Activated CD4-positive, alpha-beta memory T cell treated with anti-CD3 and anti-CD28 coated beads for 36 hours (primary cell): ENCODE measurements around the gene ZBED5. TPM values are rescaled to one million over a fixed set of nuclear protein-coding genes. Genes with fewer than 3 reads are reported as not detected.
"Not testable (repeated sequence)": the region's sequence is repeated elsewhere in the genome, so short reads cannot be mapped to it uniquely, and the experiment has no call there.

ENCODE experiments used
- CTCF ChIA-PET: fragments of 350-600 bp; sonication (Branson Sonifier 250); formaldehyde crosslinking; loops from one replicate; lab custom pipeline; 2021; ENCODE audit warnings: antibody characterized with exemption, inconsistent platforms; lab: Charles Lee
- POLR2A ChIA-PET: fragments of 350-600 bp; sonication (Branson Sonifier 250); formaldehyde crosslinking; loops from one replicate; lab custom pipeline; 2021; ENCODE audit warnings: antibody characterized with exemption; lab: Charles Lee
- DNase-seq: peaks from one replicate; pipeline ENCODE4 v3.0.0-alpha.2; 2020
- H3K27ac Mint-ChIP-seq: one replicate; pipeline ENCODE4 v1.8.0; 2021; ENCODE audit warnings: mixed read lengths
- H3K27me3 Mint-ChIP-seq: one replicate; pipeline ENCODE4 v1.8.0; 2021; ENCODE audit warnings: mixed read lengths
- H3K36me3 Mint-ChIP-seq: one replicate; pipeline ENCODE4 v1.8.0; 2021; ENCODE audit warnings: mixed read lengths
- H3K4me1 Mint-ChIP-seq: one replicate; pipeline ENCODE4 v1.8.0; 2021; ENCODE audit warnings: low read depth, mixed read lengths
- H3K4me3 Mint-ChIP-seq: one replicate; pipeline ENCODE4 v1.8.0; 2021; ENCODE audit warnings: mild to moderate bottlenecking, mixed read lengths
- H3K9me3 Mint-ChIP-seq: one replicate; pipeline ENCODE4 v1.8.0; 2021; ENCODE audit warnings: mixed read lengths
- intact Hi-C: fragments of 100-400 bp; cut with micrococcal nuclease; formaldehyde crosslinking; loops from one replicate; pipeline ENCODE4 v1.15.1; 2023
- total RNA-seq, 2 experiments: library from RNA; stranded (reverse); gene quantifications; one replicate each; pipeline ENCODE4 v1.2.3, GENCODE V29; 2021

The ZBED5 gene
- total RNA-seq, 2 experiments from 2014 or later = 39.8 to 43.3 TPM

DNA sequence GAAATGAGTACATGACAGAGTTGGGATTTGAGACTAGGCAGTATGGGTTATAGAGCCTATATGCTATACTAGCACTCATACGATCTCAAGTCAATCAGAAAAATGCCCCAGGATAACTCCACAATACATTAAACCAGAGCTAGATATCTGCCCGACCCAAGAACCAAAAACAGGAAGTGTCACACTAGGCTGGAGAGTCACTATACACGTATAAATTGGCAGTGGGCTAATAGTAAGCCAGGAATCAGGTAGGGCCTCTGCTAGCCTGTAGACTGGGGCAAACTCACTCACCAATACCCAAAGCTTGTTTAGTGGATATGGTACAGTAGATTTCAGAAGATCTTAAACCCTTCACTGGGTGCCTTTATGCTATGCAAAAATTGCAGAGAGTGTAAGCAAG is 33.0 kb downstream of the ZBED5 start:
- H3K27me3 Mint-ChIP-seq = no peaks in the 10 kb centered on the region
- H3K9me3 Mint-ChIP-seq = no peaks in the 10 kb centered on the region
- H3K4me3 Mint-ChIP-seq = no peak overlapping the region
- no peak overlapping the region for H3K27ac Mint-ChIP-seq
- no peaks in the 10 kb centered on the region for H3K4me1 Mint-ChIP-seq
- ChIA-PET POLR2A (interaction anchor here (0.8 kb wide), 1 partner anchor 16 kb away, joined by 3 read pairs; the partner anchor contains the start of gene EIF4G2), CTCF (interaction anchor here (1.8 kb wide), 1 partner anchor 32 kb away, joined by 5 read pairs; no protein-coding TSS in a partner anchor)
- intact Hi-C loops = no loop called here
- peaks cover 1% of the 10 kb centered on the region for H3K36me3 Mint-ChIP-seq
- DNase-seq = no peak

DNA sequence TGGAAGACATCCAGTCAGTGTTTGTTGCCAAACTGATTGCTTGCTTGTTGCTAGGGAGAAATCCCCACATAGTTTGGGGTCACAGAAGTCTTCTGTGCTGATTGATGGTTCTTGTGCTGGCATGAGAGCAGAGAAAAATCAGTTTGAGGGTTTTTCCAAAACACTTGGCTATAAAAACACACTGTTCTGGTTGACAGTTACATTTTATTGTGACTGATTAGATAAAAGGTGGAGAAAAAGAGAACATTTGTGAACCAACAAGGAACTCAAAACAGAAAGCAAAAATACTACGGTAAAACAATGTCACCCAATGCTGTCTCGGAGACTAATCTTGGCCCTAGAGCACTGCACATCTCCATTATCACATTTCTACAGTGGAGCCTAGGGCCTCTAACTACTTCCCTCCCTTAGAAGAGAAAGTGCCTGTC is 34.7 kb downstream of the ZBED5 start:
- no peaks in the 10 kb centered on the region for H3K4me1 Mint-ChIP-seq
- no peaks in the 10 kb centered on the region for H3K27me3 Mint-ChIP-seq
- DNase-seq = no peak
- H3K27ac Mint-ChIP-seq = no peak overlapping the region
- peaks cover 1% of the 10 kb centered on the region for H3K36me3 Mint-ChIP-seq
- no peaks in the 10 kb centered on the region for H3K9me3 Mint-ChIP-seq
- ChIA-PET POLR2A (no interaction called here), CTCF (no interaction called here)
- intact Hi-C loops = no loop called here
- H3K4me3 Mint-ChIP-seq = no peak overlapping the region

DNA sequence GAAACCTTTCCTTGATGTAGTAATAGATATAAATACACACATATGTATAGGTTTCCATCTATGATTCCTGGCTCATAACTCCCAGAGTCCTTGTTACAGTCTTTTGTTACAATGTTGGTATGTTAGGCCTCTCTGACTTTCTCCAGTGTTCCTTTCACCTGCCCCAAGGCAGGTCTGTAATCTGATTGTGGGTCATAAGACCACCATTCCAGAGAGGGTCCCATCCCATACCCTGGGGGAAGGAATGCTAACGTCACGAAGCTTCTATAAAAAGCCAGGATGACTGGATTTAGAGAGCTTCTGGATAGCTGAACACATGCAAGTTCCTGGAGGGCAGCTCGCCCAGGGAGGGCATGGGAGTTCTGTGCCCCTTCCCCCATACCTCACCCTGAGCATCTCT is 35.4 kb downstream of the ZBED5 start:
- CTCF ChIA-PET, H3K36me3 Mint-ChIP-seq, intact Hi-C loops, H3K9me3 Mint-ChIP-seq, H3K27ac Mint-ChIP-seq, DNase-seq, POLR2A ChIA-PET, H3K27me3 Mint-ChIP-seq, H3K4me3 Mint-ChIP-seq, H3K4me1 Mint-ChIP-seq: not testable (repeated sequence)

DNA sequence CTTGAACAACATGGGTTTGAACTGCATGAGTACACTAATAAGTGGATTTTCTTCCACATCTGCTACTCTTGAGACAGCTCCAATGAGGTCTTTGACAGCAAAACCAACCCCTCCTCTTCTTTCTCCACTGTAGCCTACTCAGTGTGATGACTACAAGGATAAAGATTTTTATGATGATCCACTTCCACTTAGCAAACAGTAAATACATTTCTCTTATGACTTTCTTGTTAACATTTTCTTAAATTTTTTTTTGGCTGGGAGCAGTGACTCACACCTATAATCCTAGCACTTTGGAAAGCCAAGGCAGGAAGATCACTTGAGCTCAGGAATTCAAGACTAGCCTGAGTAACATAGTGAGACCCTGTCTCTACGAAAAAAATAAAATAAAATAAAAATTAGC is 39.3 kb downstream of the ZBED5 start:
- Mint-ChIP-seq H3K4me3 (no peak overlapping the region), H3K4me1 (peaks cover 6% of the 10 kb centered on the region), H3K27me3 (peaks cover 2% of the 10 kb centered on the region), H3K27ac (no peak overlapping the region), H3K9me3 (no peaks in the 10 kb centered on the region), H3K36me3 (peaks cover 1% of the 10 kb centered on the region)
- ChIA-PET POLR2A (interaction anchor here (2.5 kb wide), 1 partner anchor 10 kb away, joined by 10 read pairs; the partner anchor contains the start of gene EIF4G2), CTCF (interaction anchor here (1.2 kb wide), 1 partner anchor 26 kb away, joined by 4 read pairs; no protein-coding TSS in a partner anchor)
- DNase-seq = no peak
- intact Hi-C loops = no loop called here

DNA sequence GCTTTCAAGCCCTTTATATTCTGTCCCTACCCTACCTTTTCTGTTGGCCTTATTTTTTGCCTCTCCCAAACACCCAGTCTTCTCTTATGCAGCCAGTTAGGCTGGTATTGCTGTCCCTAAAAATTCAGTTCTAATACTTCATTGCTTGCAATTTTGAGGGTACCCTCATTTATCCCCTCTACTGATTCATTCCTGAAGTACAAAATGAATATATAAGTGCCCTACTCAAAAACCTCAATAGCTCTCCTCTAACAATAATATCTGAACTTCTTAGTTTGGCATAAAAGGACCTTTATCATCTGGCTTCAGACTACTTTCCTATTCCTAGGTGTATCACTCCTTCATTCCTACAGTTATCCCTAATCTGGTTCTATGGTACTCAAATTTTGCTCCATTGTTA is 43.9 kb downstream of the ZBED5 start:
- no peak for DNase-seq
- peaks cover 17% of the 10 kb centered on the region for H3K4me1 Mint-ChIP-seq
- CTCF ChIA-PET = no interaction called here
- H3K27me3 Mint-ChIP-seq = peaks cover 2% of the 10 kb centered on the region
- H3K36me3 Mint-ChIP-seq = no peaks in the 10 kb centered on the region
- no peak overlapping the region for H3K4me3 Mint-ChIP-seq
- H3K27ac Mint-ChIP-seq = no peak overlapping the region
- H3K9me3 Mint-ChIP-seq = no peaks in the 10 kb centered on the region
- intact Hi-C loops = no loop called here
- POLR2A ChIA-PET = no interaction called here

DNA sequence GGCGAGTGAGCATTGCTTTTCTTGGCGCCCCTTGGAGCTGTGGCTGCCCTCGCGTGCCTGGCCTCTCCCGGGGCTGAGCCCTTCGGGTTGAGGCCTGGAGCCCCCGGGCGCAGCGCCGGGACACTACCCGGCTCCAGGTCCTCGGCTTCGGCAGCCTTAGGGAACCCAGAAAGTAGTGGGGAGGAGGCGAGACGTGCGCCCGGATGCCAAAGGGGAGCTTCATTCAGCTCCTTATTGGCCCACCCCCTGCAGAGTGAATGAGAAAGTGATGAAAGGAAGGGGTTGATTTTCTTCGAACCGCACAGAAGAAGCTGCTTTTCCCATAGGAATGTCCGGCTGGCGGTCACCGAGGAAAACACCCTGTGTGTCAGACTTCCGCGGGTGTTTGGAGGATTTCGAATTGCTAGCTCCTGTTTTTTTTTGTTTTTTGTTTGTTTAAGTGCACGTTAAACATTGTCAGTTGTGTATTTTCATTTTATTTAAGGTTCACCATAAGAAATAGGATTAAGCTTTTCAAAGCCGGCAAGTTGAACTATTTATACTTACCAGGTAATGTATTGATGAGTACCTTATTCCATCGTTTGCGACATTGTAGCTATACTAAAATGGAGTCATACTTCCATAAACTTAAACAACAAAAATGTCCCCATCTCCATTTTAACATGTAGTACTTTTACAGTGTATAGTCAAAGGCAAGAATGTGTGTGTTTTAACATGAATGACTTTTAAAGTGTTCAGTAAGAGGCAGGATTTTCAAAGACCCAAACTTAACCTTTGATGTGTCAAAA is 48.3 kb downstream of the ZBED5 start:
- DNase-seq = peak; percentile 46
- H3K9me3 Mint-ChIP-seq = no peaks in the 10 kb centered on the region
- peaks cover 44% of the 10 kb centered on the region for H3K4me1 Mint-ChIP-seq
- peak overlapping the region; percentile 91 for H3K4me3 Mint-ChIP-seq
- H3K27me3 Mint-ChIP-seq = no peaks in the 10 kb centered on the region
- POLR2A ChIA-PET = interaction anchor here (0.8 to 5.2 kb wide), 20 partner anchors 8 to 1033 kb away, joined by 3 to 156 read pairs (median 6); partner anchors contain the start of genes CTR9, RNF141, USP47 and ZBED5
- intact Hi-C loops = loop anchor here (1.0 to 5.0 kb wide), 5 partner anchors 49 to 1349 kb away; partner anchors contain the start of genes AMPD3, ZBED5 and ZNF143
- CTCF ChIA-PET = interaction anchor here (0.7 to 3.3 kb wide), 15 partner anchors 11 to 1034 kb away, joined by 3 to 28 read pairs (median 5); partner anchors contain the start of genes RNF141 and ZBED5
- H3K27ac Mint-ChIP-seq = peak overlapping the region; percentile 98
- H3K36me3 Mint-ChIP-seq = peaks cover 35% of the 10 kb centered on the region

DNA sequence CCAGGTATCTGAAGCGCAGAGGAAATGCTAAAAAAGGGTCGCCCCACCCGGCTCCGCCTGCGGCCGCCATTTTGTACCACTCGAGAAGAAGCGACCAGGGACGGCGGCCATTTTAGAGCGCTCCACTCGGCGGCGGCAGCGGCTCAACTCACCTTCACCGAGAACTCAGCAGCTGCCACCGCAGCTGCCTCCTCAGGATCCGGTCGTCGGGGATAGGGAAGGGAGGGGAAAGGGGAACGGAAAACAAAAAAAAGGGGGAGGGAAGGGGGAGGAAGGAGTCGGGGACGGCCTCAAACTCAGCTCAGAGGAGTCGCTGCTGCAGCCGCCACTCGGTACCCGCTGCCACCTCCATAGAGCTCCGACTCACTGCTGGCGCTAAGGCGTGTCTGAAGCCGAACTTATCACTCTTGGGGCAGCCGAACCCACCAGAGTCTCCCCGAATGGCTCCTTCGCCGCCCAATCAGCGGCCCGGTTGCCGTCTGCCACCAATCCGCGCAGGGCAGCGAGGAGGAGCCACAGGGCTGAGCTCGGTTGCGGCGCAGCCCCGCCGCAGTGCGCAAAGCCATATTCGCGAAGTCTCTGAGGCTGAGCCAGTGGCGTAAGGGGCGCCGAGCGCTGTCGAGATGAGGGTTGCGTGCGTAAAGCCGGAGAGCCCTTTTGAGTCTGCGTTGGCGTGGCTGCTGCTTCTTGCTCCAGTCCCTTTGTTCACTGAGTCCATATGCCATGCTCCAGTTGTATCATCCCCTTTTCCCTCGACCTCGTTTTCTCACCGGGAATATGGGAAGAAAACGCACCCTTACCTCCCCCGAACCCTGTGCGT is 49.1 kb downstream of the ZBED5 start, which contains the start of gene EIF4G2:
TSS of gene EIF4G2 (minus strand) at position 374 of the 820 bp plus-strand sequence.
- Mint-ChIP-seq H3K27me3 (no peaks in the 10 kb centered on the region), H3K27ac (peak within 1 kb of the TSS; percentile 98), H3K4me1 (peaks cover 46% of the 10 kb centered on the region), H3K4me3 (peak within 1 kb of the TSS; percentile 91), H3K36me3 (peaks cover 43% of the 10 kb centered on the region), H3K9me3 (no peaks in the 10 kb centered on the region)
- DNase-seq = peak; percentile 99
- ChIA-PET POLR2A (interaction anchor here (0.7 to 5.2 kb wide), 23 partner anchors 9 to 1034 kb away, joined by 3 to 156 read pairs (median 5); partner anchors contain the start of genes CTR9, RNF141, USP47 and ZBED5), CTCF (interaction anchor here (0.7 to 3.3 kb wide), 13 partner anchors 10 to 1035 kb away, joined by 3 to 28 read pairs (median 5); partner anchors contain the start of genes RNF141 and ZBED5)
- intact Hi-C loops = loop anchor here (1.0 to 5.0 kb wide), 7 partner anchors 50 to 1348 kb away; partner anchors contain the start of genes AMPD3, CTR9, ZBED5 and ZNF143

DNA sequence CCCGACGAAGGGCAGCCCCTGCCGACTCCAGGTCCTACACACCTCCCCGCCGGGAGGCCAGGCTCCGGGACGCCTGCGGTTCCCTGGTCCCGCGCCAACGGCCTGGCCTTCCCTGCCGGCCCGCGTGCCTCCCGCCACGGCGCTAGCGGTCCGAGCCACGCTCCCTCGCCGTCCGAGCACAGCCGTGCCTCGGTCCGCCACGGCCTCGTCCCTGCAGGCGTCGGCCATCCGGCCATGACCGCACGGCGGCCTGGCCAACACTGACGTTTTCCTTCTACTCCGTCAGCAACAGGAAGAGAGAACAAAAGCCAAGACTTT is 49.7 kb downstream of the ZBED5 start:
- Mint-ChIP-seq H3K4me3 (peak overlapping the region; percentile 91), H3K9me3 (no peaks in the 10 kb centered on the region), H3K36me3 (peaks cover 49% of the 10 kb centered on the region), H3K27me3 (no peaks in the 10 kb centered on the region), H3K4me1 (peaks cover 52% of the 10 kb centered on the region), H3K27ac (peak overlapping the region; percentile 98)
- intact Hi-C loops = loop anchor here (1.0 to 5.0 kb wide), 6 partner anchors 57 to 1347 kb away; partner anchors contain the start of genes AMPD3, CTR9 and ZNF143
- ChIA-PET POLR2A (interaction anchor here (0.7 to 5.2 kb wide), 19 partner anchors 9 to 1035 kb away, joined by 3 to 156 read pairs (median 5); partner anchors contain the start of genes CTR9, RNF141, USP47 and ZBED5), CTCF (interaction anchor here (0.7 to 3.3 kb wide), 6 partner anchors 10 to 268 kb away, joined by 4 to 28 read pairs (median 4); partner anchors contain the start of gene RNF141)
- no peak for DNase-seq

DNA sequence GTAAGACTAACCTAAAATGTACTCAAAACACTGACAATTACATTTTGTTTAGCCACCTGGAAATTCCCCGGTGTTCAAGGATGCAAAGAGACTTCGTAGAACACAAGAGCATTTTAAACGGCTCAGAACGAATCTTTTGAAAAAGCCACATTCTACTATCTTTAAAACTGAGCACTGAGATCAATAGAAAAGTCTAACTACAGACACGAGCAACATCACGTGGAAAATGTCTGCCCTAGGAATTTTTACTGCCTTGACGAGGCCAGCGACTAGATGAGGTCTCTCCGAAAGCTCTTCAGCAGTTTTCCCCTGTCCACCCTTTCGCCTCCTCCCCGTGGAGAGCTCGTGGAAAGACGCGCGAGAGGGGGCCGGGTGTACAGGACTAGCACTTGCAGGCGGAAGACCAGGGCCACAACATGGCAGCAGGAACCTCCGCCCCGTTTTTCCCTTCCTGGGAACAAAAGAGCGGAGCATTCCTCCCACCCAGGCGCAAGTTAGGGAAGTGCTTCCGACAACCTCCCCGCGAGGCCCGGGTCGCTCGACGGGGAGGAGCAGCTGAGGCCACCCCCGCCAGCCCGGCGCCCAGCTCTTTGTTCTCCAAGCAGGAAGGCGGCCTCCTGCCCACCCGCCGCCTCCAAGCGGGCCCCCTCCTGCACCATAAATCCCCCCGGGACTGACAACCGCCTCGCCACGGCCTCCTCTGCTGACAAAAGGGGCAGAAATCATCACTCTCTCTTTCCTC is 50.2 kb downstream of the ZBED5 start:
- H3K27ac Mint-ChIP-seq = peak overlapping the region; percentile 98
- peak; percentile 59 for DNase-seq
- intact Hi-C loops = loop anchor here (1.0 to 5.0 kb wide), 6 partner anchors 56 to 1347 kb away; partner anchors contain the start of genes AMPD3, CTR9 and ZNF143
- H3K4me1 Mint-ChIP-seq = peaks cover 55% of the 10 kb centered on the region
- CTCF ChIA-PET = interaction anchor here (3.3 kb wide), 1 partner anchor 16 kb away, joined by 28 read pairs; no protein-coding TSS in a partner anchor
- no peaks in the 10 kb centered on the region for H3K27me3 Mint-ChIP-seq
- H3K9me3 Mint-ChIP-seq = no peaks in the 10 kb centered on the region
- POLR2A ChIA-PET = interaction anchor here (0.7 to 5.2 kb wide), 8 partner anchors 9 to 1035 kb away, joined by 3 to 156 read pairs (median 14); partner anchors contain the start of genes CTR9, RNF141, USP47 and ZBED5
- H3K36me3 Mint-ChIP-seq = peaks cover 49% of the 10 kb centered on the region
- peak overlapping the region; percentile 91 for H3K4me3 Mint-ChIP-seq

DNA sequence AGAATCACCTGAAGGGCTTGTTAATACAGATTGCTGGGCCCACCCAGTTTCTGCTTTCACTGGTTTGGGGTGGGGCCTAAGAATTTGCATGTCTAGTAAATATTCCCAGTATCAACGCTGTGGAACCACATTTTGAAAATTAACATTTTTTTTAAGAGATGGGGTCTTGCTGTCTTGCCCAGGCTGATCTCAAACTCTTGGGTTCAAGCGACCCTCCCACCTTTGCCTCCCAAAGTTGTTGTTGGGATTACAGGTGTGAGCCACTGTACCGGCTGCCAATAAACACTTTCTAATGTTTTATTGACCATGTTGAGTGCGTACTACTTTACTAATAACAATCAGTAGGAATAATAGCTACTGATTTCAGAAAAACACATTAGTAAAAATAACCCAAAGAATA is 51.6 kb downstream of the ZBED5 start:
- no peaks in the 10 kb centered on the region for H3K9me3 Mint-ChIP-seq
- peak overlapping the region; percentile 98 for H3K27ac Mint-ChIP-seq
- POLR2A ChIA-PET = interaction anchor here (0.9 to 1.1 kb wide), 2 partner anchors 51 to 52 kb away, joined by 4 read pairs; no protein-coding TSS in a partner anchor
- peak overlapping the region; percentile 91 for H3K4me3 Mint-ChIP-seq
- no peaks in the 10 kb centered on the region for H3K27me3 Mint-ChIP-seq
- CTCF ChIA-PET = no interaction called here
- intact Hi-C loops = loop anchor here (5.0 kb wide), 1 partner anchor 126 kb away; no protein-coding TSS in a partner anchor
- peak; percentile 36 for DNase-seq
- H3K4me1 Mint-ChIP-seq = peaks cover 65% of the 10 kb centered on the region
- H3K36me3 Mint-ChIP-seq = peaks cover 64% of the 10 kb centered on the region
